DOHH2 (cell line): Measurements from ENCODE around the gene TAP2.

ENCODE experiments used
- CTCF ChIP-seq: fragments of 200-600 bp; sonication (generic); IDR thresholded peaks from one replicate; pipeline ENCODE4 v1.5.1; 2014; ENCODE audit warnings: antibody characterized with exemption, mild to moderate bottlenecking, low read depth, low read length; ENCODE audit not compliant: poor library complexity, severe bottlenecking
- EZH2phosphoT487 ChIP-seq: fragments of 200-600 bp; sonication (generic); IDR thresholded peaks from 2 replicates; pipeline ENCODE4 v1.6.1; 2017; ENCODE audit warnings: borderline replicate concordance, mild to moderate bottlenecking, antibody characterized with exemption, low read length, moderate library complexity, mixed read lengths

DNA sequence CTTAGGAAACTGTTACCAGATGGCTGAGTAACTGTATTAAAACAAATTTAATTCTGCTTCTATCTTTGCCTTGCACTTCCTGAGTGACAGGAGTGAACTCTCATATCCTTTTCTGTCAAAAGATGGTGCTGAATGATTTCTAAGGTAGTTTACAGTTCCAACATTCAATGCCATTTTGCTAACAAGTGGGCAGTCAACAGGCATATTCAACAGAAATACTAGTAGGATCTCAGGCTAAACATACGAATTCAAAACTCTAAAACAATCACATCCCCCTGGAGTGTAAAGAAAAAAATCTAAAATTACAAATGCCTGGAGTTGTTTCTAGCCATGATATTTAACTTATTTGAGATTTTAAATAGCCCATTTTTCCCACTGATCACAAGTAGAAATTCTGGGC, 22.1 kb upstream of the TAP2 start:
- no peak for TF ChIP-seq EZH2phosphoT487
- TF ChIP-seq CTCF = no peak
